GM23338 (cell line): Measurements from ENCODE around the gene ETHE1. TPM values are rescaled to one million over a fixed set of nuclear protein-coding genes. Genes with fewer than 3 reads are reported as not detected.

ENCODE experiments used
- ATAC-seq: fragments of 200-7000 bp; cut with Tn5 transposase; 3 replicates; pipeline ENCODE4 v1.9.1; 2020
- DNase-seq: peaks from one replicate; pipeline ENCODE4 v3.0.0-alpha.2; 2015; ENCODE audit warnings: low spot score
- H2AFZ ChIP-seq: fragments of 200-600 bp; sonication (generic); 2 replicates; pipeline ENCODE4 v1.8.0; 2016; ENCODE audit warnings: antibody characterized with exemption, mild to moderate bottlenecking, moderate library complexity
- H3F3A ChIP-seq: fragments of 200-600 bp; sonication (generic); replicated peaks from 2 replicates; pipeline ENCODE4 v1.8.0; 2017; ENCODE audit warnings: antibody characterized with exemption, mixed run types, low read depth
- H3K27ac ChIP-seq: fragments of 200-600 bp; sonication (generic); 2 replicates; pipeline ENCODE4 v1.6.1; 2016; ENCODE audit warnings: low read depth
- H3K27me3 ChIP-seq: fragments of 200-600 bp; sonication (generic); 2 replicates; pipeline ENCODE4 v1.8.0; 2016; ENCODE audit warnings: mild to moderate bottlenecking, mixed run types, moderate library complexity; ENCODE audit not compliant: insufficient read depth
- H3K36me3 ChIP-seq: fragments of 200-600 bp; sonication (generic); 2 replicates; pipeline ENCODE4 v1.8.0; 2016; ENCODE audit warnings: mild to moderate bottlenecking; ENCODE audit not compliant: insufficient read depth
- H3K4me1 ChIP-seq: fragments of 200-600 bp; sonication (generic); 2 replicates; pipeline ENCODE4 v1.8.0; 2016; ENCODE audit warnings: mild to moderate bottlenecking, moderate library complexity; ENCODE audit not compliant: insufficient read depth
- H3K4me2 ChIP-seq: fragments of 200-600 bp; sonication (generic); 2 replicates; pipeline ENCODE4 v1.7.1; 2017; ENCODE audit warnings: mixed run types
- H3K4me3 ChIP-seq: fragments of 200-600 bp; sonication (generic); 2 replicates; pipeline ENCODE4 v1.6.1; 2016; ENCODE audit warnings: mixed run types
- H3K79me2 ChIP-seq: fragments of 200-600 bp; sonication (generic); replicated peaks from 2 replicates; pipeline ENCODE4 v1.8.0; 2017; ENCODE audit warnings: mild to moderate bottlenecking; ENCODE audit not compliant: insufficient read depth
- H3K9me2 ChIP-seq: fragments of 200-600 bp; sonication (generic); 2 replicates; pipeline ENCODE4 v1.8.0; 2017; ENCODE audit not compliant: insufficient read depth
- H4K20me1 ChIP-seq: fragments of 200-600 bp; sonication (generic); replicated peaks from 2 replicates; pipeline ENCODE4 v1.8.0; 2017; ENCODE audit warnings: mild to moderate bottlenecking; ENCODE audit not compliant: insufficient read depth
- H3K27ac Mint-ChIP-seq: 2 replicates; pipeline ENCODE4 v1.8.0; 2020; ENCODE audit warnings: inconsistent platforms, mild to moderate bottlenecking, moderate library complexity, mixed read lengths
- H3K27me3 Mint-ChIP-seq: 3 replicates; pipeline ENCODE4 v1.8.0; 2022; ENCODE audit warnings: low read depth, mild to moderate bottlenecking, moderate library complexity, mixed read lengths, inconsistent platforms; ENCODE audit not compliant: insufficient read depth, poor library complexity
- H3K36me3 Mint-ChIP-seq: 3 replicates; pipeline ENCODE4 v1.8.0; 2021; ENCODE audit warnings: low read depth, mild to moderate bottlenecking, inconsistent platforms, moderate library complexity, mixed read lengths
- H3K4me1 Mint-ChIP-seq: 3 replicates; pipeline ENCODE4 v1.8.0; 2020; ENCODE audit warnings: mild to moderate bottlenecking, inconsistent platforms, mixed read lengths
- H3K4me3 Mint-ChIP-seq: 3 replicates; pipeline ENCODE4 v1.8.0; 2021; ENCODE audit warnings: moderate library complexity, mild to moderate bottlenecking, inconsistent platforms, mixed read lengths
- H3K9me3 Mint-ChIP-seq: 3 replicates; pipeline ENCODE4 v1.8.0; 2020; ENCODE audit warnings: moderate library complexity, mild to moderate bottlenecking, inconsistent platforms, mixed read lengths
- CREB1 ChIP-seq: fragments of 250-450 bp; sonication (Bioruptor Pico); IDR thresholded peaks from 2 replicates; pipeline ENCODE4 v1.5.0; 2020; ENCODE audit warnings: low read depth, mild to moderate bottlenecking, moderate library complexity
- EZH2 ChIP-seq: fragments of 200-600 bp; sonication (generic); IDR thresholded peaks from one replicate; pipeline ENCODE4 v1.8.0; 2017; ENCODE audit warnings: antibody characterized with exemption, mild to moderate bottlenecking, low read depth; ENCODE audit not compliant: unreplicated experiment
- EZH2phosphoT487 ChIP-seq: fragments of 200-600 bp; sonication (generic); IDR thresholded peaks from one replicate; pipeline ENCODE4 v1.8.1; 2018; ENCODE audit warnings: antibody characterized with exemption; ENCODE audit not compliant: unreplicated experiment
- JUNB ChIP-seq: IDR thresholded peaks from one replicate; pipeline ENCODE4 v1.6.1; 2016; ENCODE audit warnings: antibody characterized with exemption; ENCODE audit not compliant: unreplicated experiment
- NANOG ChIP-seq: IDR thresholded peaks from 2 replicates; pipeline ENCODE4 v1.6.1; 2016; ENCODE audit warnings: antibody characterized with exemption, borderline replicate concordance
- STAT1 ChIP-seq: IDR thresholded peaks from one replicate; pipeline ENCODE4 v1.6.1; 2016; ENCODE audit warnings: antibody characterized with exemption; ENCODE audit not compliant: unreplicated experiment
- ZNF114 ChIP-seq: fragments of 250-450 bp; sonication (Bioruptor Pico); IDR thresholded peaks from 2 replicates; pipeline ENCODE4 v1.5.0; 2020; ENCODE audit warnings: mild to moderate bottlenecking, moderate library complexity
- ZNF331 ChIP-seq: fragments of 250-450 bp; sonication (Bioruptor Pico); IDR thresholded peaks from 2 replicates; pipeline ENCODE4 v1.5.0; 2020; ENCODE audit warnings: low read depth, mild to moderate bottlenecking, moderate library complexity
- polyA plus RNA-seq: library from polyadenylated mRNA; unstranded; fragments of >200 nt; fragmentation: Nextera tagmentation; extraction: Ambion mirVana; gene quantifications from 2 replicates; pipeline ENCODE4 v1.2.1, GENCODE V29; 2016
- total RNA-seq: library from RNA; depleted of rRNA; stranded (reverse); fragments of >200 nt; shearing (Covaris generic); gene quantifications from 2 replicates; pipeline ENCODE4 v1.2.3, GENCODE V29; 2014
- TF ChIP-seq, protein P1 (sequence below): IDR thresholded peaks from 2 replicates; pipeline ENCODE4 v1.6.1; 2016; ENCODE audit warnings: antibody characterized with exemption
- TF ChIP-seq, protein P2 (sequence below): IDR thresholded peaks from one replicate; pipeline ENCODE4 v1.6.1; 2018; ENCODE audit warnings: antibody characterized with exemption; ENCODE audit not compliant: unreplicated experiment
- TF ChIP-seq, protein P3 (sequence below): fragments of 250-450 bp; sonication (Bioruptor Pico); IDR thresholded peaks from 2 replicates; pipeline ENCODE4 v1.5.0; 2020; ENCODE audit warnings: mild to moderate bottlenecking, moderate library complexity
- TF ChIP-seq, protein P4 (sequence below), 2 experiments: fragments of 200-600 bp in 1 of 2; sonication (generic) in 1 of 2; conservative IDR thresholded peaks; 2 replicates each; pipeline versions ENCODE4 v1.5.1 to v1.6.1; 2016 to 2017; ENCODE audit warnings: antibody characterized with exemption in 2 of 2, low read depth in 2 of 2, mild to moderate bottlenecking in 2 of 2, moderate library complexity in 1 of 2

Gene ETHE1
- total and polyA plus RNA-seq, 2 experiments from 2014 or later: 11.1 to 25.5 TPM

DNA sequence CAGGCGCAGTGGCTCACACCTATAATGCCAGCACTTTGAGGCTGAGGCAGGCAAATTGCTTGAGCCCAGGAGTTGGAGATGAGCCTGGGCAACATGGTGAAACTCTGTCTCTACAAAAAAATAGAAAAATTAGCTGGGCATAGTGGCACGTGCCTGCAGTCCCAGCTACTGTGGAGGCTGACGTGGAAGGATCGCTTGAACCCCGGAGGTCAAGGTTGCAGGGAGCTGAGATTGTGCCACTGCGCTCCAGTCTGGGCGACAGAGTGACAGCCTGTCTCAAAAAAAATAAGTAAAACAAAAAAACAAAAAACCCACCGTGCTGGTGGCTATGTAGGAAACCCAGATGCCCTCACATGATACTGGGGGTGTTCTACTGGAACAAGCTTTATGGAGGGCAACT, 38.8 kb downstream of the ETHE1 start:
- Histone ChIP-seq H3K9me2 (no peaks in the 10 kb centered on the region), H3K4me1 (no peaks in the 10 kb centered on the region), H3K79me2 (no peaks in the 10 kb centered on the region), H2AFZ (no peak overlapping the region), H3K4me3 (no peak overlapping the region), H3K27me3 (no peaks in the 10 kb centered on the region), H4K20me1 (no peaks in the 10 kb centered on the region), H3K4me2 (no peak overlapping the region), H3F3A (no peaks in the 10 kb centered on the region), H3K36me3 (no peaks in the 10 kb centered on the region), H3K27ac (no peak overlapping the region)
- Mint-ChIP-seq H3K9me3 (no peaks in the 10 kb centered on the region), H3K27ac (no peak overlapping the region), H3K4me3 (no peak overlapping the region), H3K36me3 (no peaks in the 10 kb centered on the region), H3K27me3 (peaks cover 1% of the 10 kb centered on the region), H3K4me1 (no peaks in the 10 kb centered on the region)
- no peak for DNase-seq
- no peak for TF ChIP-seq EZH2
- TF ChIP-seq, protein P1, sequence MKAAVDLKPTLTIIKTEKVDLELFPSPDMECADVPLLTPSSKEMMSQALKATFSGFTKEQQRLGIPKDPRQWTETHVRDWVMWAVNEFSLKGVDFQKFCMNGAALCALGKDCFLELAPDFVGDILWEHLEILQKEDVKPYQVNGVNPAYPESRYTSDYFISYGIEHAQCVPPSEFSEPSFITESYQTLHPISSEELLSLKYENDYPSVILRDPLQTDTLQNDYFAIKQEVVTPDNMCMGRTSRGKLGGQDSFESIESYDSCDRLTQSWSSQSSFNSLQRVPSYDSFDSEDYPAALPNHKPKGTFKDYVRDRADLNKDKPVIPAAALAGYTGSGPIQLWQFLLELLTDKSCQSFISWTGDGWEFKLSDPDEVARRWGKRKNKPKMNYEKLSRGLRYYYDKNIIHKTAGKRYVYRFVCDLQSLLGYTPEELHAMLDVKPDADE: no peak
- no peak for TF ChIP-seq STAT1
- TF ChIP-seq, protein P2, sequence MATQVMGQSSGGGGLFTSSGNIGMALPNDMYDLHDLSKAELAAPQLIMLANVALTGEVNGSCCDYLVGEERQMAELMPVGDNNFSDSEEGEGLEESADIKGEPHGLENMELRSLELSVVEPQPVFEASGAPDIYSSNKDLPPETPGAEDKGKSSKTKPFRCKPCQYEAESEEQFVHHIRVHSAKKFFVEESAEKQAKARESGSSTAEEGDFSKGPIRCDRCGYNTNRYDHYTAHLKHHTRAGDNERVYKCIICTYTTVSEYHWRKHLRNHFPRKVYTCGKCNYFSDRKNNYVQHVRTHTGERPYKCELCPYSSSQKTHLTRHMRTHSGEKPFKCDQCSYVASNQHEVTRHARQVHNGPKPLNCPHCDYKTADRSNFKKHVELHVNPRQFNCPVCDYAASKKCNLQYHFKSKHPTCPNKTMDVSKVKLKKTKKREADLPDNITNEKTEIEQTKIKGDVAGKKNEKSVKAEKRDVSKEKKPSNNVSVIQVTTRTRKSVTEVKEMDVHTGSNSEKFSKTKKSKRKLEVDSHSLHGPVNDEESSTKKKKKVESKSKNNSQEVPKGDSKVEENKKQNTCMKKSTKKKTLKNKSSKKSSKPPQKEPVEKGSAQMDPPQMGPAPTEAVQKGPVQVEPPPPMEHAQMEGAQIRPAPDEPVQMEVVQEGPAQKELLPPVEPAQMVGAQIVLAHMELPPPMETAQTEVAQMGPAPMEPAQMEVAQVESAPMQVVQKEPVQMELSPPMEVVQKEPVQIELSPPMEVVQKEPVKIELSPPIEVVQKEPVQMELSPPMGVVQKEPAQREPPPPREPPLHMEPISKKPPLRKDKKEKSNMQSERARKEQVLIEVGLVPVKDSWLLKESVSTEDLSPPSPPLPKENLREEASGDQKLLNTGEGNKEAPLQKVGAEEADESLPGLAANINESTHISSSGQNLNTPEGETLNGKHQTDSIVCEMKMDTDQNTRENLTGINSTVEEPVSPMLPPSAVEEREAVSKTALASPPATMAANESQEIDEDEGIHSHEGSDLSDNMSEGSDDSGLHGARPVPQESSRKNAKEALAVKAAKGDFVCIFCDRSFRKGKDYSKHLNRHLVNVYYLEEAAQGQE: no peak
- TF ChIP-seq, protein P3, sequence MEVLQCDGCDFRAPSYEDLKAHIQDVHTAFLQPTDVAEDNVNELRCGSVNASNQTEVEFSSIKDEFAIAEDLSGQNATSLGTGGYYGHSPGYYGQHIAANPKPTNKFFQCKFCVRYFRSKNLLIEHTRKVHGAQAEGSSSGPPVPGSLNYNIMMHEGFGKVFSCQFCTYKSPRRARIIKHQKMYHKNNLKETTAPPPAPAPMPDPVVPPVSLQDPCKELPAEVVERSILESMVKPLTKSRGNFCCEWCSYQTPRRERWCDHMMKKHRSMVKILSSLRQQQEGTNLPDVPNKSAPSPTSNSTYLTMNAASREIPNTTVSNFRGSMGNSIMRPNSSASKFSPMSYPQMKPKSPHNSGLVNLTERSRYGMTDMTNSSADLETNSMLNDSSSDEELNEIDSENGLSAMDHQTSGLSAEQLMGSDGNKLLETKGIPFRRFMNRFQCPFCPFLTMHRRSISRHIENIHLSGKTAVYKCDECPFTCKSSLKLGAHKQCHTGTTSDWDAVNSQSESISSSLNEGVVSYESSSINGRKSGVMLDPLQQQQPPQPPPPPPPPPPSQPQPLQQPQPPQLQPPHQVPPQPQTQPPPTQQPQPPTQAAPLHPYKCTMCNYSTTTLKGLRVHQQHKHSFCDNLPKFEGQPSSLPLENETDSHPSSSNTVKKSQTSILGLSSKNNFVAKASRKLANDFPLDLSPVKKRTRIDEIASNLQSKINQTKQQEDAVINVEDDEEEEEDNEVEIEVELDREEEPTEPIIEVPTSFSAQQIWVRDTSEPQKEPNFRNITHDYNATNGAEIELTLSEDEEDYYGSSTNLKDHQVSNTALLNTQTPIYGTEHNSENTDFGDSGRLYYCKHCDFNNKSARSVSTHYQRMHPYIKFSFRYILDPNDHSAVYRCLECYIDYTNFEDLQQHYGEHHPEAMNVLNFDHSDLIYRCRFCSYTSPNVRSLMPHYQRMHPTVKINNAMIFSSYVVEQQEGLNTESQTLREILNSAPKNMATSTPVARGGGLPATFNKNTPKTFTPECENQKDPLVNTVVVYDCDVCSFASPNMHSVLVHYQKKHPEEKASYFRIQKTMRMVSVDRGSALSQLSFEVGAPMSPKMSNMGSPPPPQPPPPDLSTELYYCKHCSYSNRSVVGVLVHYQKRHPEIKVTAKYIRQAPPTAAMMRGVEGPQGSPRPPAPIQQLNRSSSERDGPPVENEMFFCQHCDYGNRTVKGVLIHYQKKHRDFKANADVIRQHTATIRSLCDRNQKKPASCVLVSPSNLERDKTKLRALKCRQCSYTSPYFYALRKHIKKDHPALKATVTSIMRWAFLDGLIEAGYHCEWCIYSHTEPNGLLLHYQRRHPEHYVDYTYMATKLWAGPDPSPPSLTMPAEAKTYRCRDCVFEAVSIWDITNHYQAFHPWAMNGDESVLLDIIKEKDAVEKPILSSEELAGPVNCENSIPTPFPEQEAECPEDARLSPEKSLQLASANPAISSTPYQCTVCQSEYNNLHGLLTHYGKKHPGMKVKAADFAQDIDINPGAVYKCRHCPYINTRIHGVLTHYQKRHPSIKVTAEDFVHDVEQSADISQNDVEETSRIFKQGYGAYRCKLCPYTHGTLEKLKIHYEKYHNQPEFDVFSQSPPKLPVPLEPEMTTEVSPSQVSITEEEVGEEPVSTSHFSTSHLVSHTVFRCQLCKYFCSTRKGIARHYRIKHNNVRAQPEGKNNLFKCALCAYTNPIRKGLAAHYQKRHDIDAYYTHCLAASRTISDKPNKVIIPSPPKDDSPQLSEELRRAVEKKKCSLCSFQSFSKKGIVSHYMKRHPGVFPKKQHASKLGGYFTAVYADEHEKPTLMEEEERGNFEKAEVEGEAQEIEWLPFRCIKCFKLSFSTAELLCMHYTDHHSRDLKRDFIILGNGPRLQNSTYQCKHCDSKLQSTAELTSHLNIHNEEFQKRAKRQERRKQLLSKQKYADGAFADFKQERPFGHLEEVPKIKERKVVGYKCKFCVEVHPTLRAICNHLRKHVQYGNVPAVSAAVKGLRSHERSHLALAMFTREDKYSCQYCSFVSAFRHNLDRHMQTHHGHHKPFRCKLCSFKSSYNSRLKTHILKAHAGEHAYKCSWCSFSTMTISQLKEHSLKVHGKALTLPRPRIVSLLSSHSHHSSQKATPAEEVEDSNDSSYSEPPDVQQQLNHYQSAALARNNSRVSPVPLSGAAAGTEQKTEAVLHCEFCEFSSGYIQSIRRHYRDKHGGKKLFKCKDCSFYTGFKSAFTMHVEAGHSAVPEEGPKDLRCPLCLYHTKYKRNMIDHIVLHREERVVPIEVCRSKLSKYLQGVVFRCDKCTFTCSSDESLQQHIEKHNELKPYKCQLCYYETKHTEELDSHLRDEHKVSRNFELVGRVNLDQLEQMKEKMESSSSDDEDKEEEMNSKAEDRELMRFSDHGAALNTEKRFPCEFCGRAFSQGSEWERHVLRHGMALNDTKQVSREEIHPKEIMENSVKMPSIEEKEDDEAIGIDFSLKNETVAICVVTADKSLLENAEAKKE (CRISPR knock-in tag): no peak
- TF ChIP-seq EZH2phosphoT487: no peak
- TF ChIP-seq ZNF114: no peak
- no peak for TF ChIP-seq JUNB
- TF ChIP-seq, protein P4, sequence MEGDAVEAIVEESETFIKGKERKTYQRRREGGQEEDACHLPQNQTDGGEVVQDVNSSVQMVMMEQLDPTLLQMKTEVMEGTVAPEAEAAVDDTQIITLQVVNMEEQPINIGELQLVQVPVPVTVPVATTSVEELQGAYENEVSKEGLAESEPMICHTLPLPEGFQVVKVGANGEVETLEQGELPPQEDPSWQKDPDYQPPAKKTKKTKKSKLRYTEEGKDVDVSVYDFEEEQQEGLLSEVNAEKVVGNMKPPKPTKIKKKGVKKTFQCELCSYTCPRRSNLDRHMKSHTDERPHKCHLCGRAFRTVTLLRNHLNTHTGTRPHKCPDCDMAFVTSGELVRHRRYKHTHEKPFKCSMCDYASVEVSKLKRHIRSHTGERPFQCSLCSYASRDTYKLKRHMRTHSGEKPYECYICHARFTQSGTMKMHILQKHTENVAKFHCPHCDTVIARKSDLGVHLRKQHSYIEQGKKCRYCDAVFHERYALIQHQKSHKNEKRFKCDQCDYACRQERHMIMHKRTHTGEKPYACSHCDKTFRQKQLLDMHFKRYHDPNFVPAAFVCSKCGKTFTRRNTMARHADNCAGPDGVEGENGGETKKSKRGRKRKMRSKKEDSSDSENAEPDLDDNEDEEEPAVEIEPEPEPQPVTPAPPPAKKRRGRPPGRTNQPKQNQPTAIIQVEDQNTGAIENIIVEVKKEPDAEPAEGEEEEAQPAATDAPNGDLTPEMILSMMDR (conservative IDR thresholded peaks at IDR 0.05; ENCODE audit: low read depth in 2 of 2): no peak
- TF ChIP-seq CREB1 (CRISPR knock-in tag): no peak
- no peak for TF ChIP-seq NANOG
- no peak for TF ChIP-seq ZNF331
- ATAC-seq: no peak
